Muscle layer of colon (tissue), 2 donors: Measurements from ENCODE around the gene C22orf42.
"Not testable (repeated sequence)": the region's sequence is repeated elsewhere in the genome, so short reads cannot be mapped to it uniquely, and the experiment has no call there.

Experiments
- H3K27ac ChIP-seq: one replicate; pipeline ENCODE4 v1.7.0; 2013; ENCODE audit warnings: low read depth, mild to moderate bottlenecking, low read length, moderate library complexity
- H3K27me3 ChIP-seq, 2 donors: one replicate each; pipeline ENCODE4 v1.7.0; 2013; ENCODE audit warnings: low read length in 2 of 2, mild to moderate bottlenecking in 2 of 2; ENCODE audit not compliant: insufficient read depth in 2 of 2, control insufficient read depth in 1 of 2
- H3K36me3 ChIP-seq: one replicate; pipeline ENCODE4 v1.7.0; 2013; ENCODE audit warnings: mild to moderate bottlenecking, low read length; ENCODE audit not compliant: insufficient read depth
- H3K4me1 ChIP-seq: one replicate; pipeline ENCODE4 v1.7.0; 2013; ENCODE audit warnings: mild to moderate bottlenecking, low read length; ENCODE audit not compliant: insufficient read depth
- H3K4me3 ChIP-seq, 2 donors: one replicate each; pipeline ENCODE4 v1.7.0; 2013; ENCODE audit warnings: low read length in 2 of 2, low read depth in 1 of 2, mild to moderate bottlenecking in 1 of 2, moderate library complexity in 1 of 2
- H3K9ac ChIP-seq: one replicate; pipeline ENCODE4 v1.7.0; 2013; ENCODE audit warnings: low read length
- H3K9me3 ChIP-seq: one replicate; pipeline ENCODE4 v1.7.0; 2013; ENCODE audit warnings: mild to moderate bottlenecking, low read length
- donor health status: abdominal sarcoma.
- donor health status: Adenocarcinoma of cecum.

Gene C22orf42

GRCh38 chr22:32177221-32177765, 18.2 kb upstream of the C22orf42 start:
- no peaks in the 10 kb centered on the region for H3K36me3 ChIP-seq
- no peak overlapping the region for H3K9ac ChIP-seq
- no peak overlapping the region for H3K4me3 ChIP-seq
- no peaks in the 10 kb centered on the region for H3K9me3 ChIP-seq
- no peak overlapping the region for H3K27ac ChIP-seq
- no peaks in the 10 kb centered on the region for H3K4me1 ChIP-seq
- peaks cover 7 to 20% of the 10 kb centered on the region in 2 donors for H3K27me3 ChIP-seq

- no peaks in the 10 kb centered on the region for H3K36me3 ChIP-seq
- peaks cover 7 to 20% of the 10 kb centered on the region in 2 donors for H3K27me3 ChIP-seq
- no peak overlapping the region for H3K27ac ChIP-seq
- no peaks in the 10 kb centered on the region for H3K9me3 ChIP-seq
- H3K9ac ChIP-seq: no peak overlapping the region
- H3K4me1 ChIP-seq: no peaks in the 10 kb centered on the region
- no peak overlapping the region for H3K4me3 ChIP-seq
Measured at GRCh38 chr22:32175683-32176644, 16.9 kb upstream of the C22orf42 start.

- H3K27ac ChIP-seq: no peak overlapping the region
- no peaks in the 10 kb centered on the region for H3K36me3 ChIP-seq
- peaks cover 7 to 20% of the 10 kb centered on the region in 2 donors for H3K27me3 ChIP-seq
- no peak overlapping the region for H3K9ac ChIP-seq
- H3K4me1 ChIP-seq: no peaks in the 10 kb centered on the region
- no peaks in the 10 kb centered on the region for H3K9me3 ChIP-seq
- no peak overlapping the region for H3K4me3 ChIP-seq
Measured at GRCh38 chr22:32175115-32175514, 16.0 kb upstream of the C22orf42 start.

DNA sequence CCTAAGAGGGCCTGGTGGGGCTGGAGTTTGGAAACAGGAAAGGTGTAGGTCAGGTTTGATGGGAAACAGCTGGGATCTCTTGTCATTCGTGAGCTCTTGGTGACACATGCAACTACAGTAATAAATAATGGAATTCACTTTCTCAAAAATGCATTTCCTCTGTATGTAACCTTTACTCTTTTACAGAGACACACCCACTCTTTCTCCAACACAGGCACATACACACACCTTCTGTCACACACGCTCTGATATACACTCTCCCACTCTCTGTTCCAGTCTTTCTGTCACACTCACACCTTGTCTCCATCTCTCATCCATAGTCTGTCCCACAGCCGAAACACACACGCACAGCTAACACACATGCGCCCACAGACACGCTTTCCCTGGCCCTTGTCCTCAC, 6.6 kb upstream of the C22orf42 start:
- Histone ChIP-seq H3K4me3 (no peak overlapping the region), H3K36me3 (no peaks in the 10 kb centered on the region), H3K27ac (no peak overlapping the region), H3K27me3 (no peaks in the 10 kb centered on the region), H3K4me1 (no peaks in the 10 kb centered on the region), H3K9ac (no peak overlapping the region), H3K9me3 (no peaks in the 10 kb centered on the region)

DNA sequence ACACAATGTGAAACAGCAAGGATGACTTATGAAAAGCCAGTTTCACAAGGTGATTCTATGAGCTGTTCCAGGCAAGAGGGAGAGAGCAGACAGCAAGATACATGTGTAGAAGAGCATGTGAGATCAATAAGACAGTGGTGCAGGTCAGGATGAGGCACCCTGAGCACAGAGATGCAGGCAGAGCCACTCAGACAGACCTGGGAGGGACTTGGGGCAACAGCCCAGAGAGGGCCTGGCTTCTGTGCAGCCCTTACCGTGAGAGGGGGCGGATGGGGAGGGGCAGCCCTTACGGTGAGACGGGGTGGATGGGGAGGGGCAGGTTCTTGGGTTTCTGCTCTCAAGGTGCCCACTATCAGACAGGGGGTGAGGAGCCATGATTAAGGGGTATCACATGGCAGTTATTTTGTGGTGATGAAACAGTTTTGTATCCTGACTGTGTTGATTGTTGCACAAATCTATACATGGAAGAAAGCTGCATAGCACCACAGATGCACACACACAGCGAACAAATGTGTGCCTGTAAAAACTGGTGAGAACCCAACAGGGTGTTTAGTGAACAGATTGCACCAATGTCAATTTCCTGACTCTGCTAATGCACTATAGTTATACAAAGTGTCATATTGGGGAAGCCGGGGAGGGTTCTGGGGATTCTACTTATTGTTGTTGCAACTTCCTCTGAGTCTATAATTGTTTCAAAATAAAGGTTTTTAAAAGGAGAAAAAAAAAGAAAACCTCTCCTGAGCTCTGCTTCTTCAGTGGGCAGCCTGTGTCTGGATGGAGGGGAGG, 5.2 kb upstream of the C22orf42 start:
- Histone ChIP-seq H3K4me3 (no peak overlapping the region), H3K9ac (no peak overlapping the region), H3K9me3 (no peaks in the 10 kb centered on the region), H3K4me1 (no peaks in the 10 kb centered on the region), H3K27ac (no peak overlapping the region), H3K36me3 (no peaks in the 10 kb centered on the region), H3K27me3 (no peaks in the 10 kb centered on the region)

- H3K27me3 ChIP-seq, H3K36me3 ChIP-seq, H3K4me3 ChIP-seq, H3K27ac ChIP-seq, H3K4me1 ChIP-seq, H3K9me3 ChIP-seq, H3K9ac ChIP-seq: not testable (repeated sequence)
Measured at GRCh38 chr22:32160411-32160810, 1.3 kb upstream of the C22orf42 start.

DNA sequence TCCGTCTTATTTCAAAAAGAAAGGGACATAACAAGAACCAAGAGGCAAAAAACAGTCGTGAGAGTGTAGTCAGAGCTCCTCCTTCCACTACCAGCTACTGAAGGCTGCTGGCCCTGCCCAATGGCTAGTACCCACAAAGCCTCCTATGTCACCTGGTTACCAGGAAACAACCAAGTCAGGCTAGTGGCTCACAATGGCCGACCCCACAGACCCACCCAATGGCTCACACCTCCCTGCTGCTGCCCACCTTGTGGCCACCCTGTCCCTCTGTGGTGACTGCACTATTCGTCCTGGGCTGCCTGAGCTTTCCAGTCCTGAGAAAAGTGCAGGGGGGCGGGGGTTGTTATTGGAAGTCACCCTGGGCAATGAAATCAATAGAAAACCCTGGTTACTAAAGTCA, 1.5 kb downstream of the C22orf42 start:
- H3K9ac ChIP-seq, H3K27ac ChIP-seq, H3K27me3 ChIP-seq, H3K36me3 ChIP-seq, H3K9me3 ChIP-seq, H3K4me3 ChIP-seq, H3K4me1 ChIP-seq: not testable (repeated sequence)

GRCh38 chr22:32154727-32155126, 4.4 kb downstream of the C22orf42 start:
- not testable (repeated sequence) for H3K9ac ChIP-seq, H3K4me3 ChIP-seq, H3K36me3 ChIP-seq, H3K27me3 ChIP-seq, H3K9me3 ChIP-seq, H3K4me1 ChIP-seq, H3K27ac ChIP-seq

DNA sequence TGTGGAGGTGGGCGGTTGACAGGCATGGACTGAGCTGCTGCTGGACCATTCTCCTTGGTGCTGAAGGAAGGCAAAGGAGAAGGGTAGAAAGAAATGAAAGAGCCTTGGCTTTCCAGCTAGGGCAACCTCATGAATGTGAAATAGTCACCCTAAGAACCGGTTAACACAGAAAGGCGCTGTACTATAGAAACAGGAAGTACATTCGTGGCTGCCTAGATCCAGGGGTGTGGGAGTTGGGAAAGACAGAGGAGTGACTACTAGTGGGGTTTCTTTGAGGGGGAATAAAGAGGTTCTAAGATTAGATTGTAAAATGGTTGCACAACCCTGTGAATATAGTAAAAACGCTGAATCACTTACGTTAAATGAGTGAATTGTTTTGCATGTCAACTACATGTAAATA, 7.5 kb downstream of the C22orf42 start:
- H3K27me3 ChIP-seq, H3K4me1 ChIP-seq, H3K9ac ChIP-seq, H3K4me3 ChIP-seq, H3K36me3 ChIP-seq, H3K9me3 ChIP-seq, H3K27ac ChIP-seq: not testable (repeated sequence)

- H3K9ac ChIP-seq, H3K36me3 ChIP-seq, H3K4me3 ChIP-seq, H3K27ac ChIP-seq, H3K4me1 ChIP-seq, H3K9me3 ChIP-seq, H3K27me3 ChIP-seq: not testable (repeated sequence)
Measured at GRCh38 chr22:32150647-32151046, 8.5 kb downstream of the C22orf42 start.

- not testable (repeated sequence) for H3K9ac ChIP-seq, H3K27ac ChIP-seq, H3K4me1 ChIP-seq, H3K27me3 ChIP-seq, H3K36me3 ChIP-seq, H3K9me3 ChIP-seq, H3K4me3 ChIP-seq
Measured at GRCh38 chr22:32148372-32148771, 10.7 kb downstream of the C22orf42 start.
